GM19395 (cell line): ENCODE data around the gene COA1.
"Not testable (repeated sequence)": the region's sequence is repeated elsewhere in the genome, so short reads cannot be mapped to it uniquely, and the experiment has no call there.

Experiments
- ATAC-seq: cut with Tn5 transposase; IDR thresholded peaks from one replicate; pipeline ENCODE4 v1.9.1; 2021; ENCODE audit warnings: mild to moderate bottlenecking, moderate library complexity; ENCODE audit not compliant: unreplicated experiment

The COA1 gene

GRCh38 chr7:43758822-43759683 is 29.7 kb upstream of the COA1 start:
- peak; percentile 57 for ATAC-seq

DNA sequence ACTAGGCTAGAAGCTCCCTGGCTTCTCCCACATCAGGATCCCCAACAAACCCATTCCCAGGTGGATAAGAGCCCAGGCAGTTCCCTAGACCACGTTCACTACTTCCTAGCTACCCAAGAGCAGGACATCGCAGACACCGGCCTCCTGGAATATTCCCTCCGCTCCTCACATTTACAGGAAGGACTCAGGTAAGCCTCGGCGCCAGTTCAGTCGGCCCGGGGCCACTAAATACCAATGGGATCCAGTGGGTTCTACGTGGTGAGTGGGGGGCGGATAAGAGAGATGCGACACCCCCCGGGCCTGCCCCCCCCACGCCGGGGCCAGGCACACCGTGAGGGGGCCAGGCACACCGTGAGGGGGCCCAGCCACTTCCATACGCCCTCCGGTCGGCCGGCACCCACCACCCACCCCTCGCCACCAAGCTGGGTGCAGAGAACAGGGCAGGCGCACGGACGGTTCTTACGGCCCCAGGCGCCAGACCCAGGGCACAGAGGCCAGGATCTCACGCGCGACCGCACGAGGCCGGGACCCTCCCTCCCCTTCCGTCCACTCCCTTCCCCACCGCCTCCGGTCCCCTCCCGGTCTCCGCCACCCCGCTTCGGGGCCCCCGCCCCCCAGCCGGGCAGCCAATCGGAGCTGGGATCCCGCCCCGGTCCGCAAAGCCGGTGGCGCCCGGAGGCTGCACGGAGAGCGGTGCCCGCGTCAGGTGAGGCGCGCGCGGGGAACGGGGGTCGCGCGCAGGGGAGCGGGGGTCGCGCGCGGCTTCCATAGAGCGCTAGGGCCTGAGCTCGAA is 28.9 kb upstream of the COA1 start, which contains the start of gene BLVRA:
BLVRA (plus strand) TSS at position 652 of the 793 bp plus-strand sequence. CDS start 12,479 bp downstream, outside the sequence.
- peak; percentile 55 for ATAC-seq

DNA sequence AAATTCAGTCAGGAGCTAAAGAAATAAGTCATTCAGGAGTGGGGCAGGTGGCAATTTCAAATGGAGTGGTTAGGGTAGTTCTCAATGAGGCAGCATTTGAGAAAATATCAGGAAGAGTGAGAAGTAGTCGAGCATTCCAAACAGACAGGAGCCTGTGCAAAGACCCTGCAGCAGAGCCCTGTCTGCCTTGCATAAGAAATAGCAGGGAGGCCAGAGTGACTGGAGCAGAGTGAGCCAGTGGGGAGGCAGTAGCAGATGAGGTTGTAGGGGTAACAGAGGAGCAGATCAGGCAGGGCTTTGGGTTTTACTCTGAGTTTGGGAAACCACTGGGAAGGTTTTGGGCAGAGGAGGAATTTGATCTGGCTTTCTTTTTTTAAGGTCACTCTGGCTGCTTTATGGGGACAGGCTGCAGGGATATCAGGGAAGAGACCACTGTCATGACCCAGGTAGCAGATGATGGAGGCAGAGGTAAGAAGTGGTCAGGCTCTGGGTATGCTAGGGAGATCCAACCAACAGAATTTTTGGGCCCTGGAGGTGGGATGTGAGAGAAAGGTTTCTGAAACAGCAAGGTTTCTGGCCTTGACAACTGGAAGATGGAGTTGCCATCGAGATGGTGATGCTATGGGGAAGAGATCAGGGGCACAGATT is 27.9 kb upstream of the COA1 start:
- ATAC-seq, result no peak

- no peak for ATAC-seq
These were observed 27.2 kb upstream of the COA1 start for GRCh38 chr7:43756368-43757072.

DNA sequence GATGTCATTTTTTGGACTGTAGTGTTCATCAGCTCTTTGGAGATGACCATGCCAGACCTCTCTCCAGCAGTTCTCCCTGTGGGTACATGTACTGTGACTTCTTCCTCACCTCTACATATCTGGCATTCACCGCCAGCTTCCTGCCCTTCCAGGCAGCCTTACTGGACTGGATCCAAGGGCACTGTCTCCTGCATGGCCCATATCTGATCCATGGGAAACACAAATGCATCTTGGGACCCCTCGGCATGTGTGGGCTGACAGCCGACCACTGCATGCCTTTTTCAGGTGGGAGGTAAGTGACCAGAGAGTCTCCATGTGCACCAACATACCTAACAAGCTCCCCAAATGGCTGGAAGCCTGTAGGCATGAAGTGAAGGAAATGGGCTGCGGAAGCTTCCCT is 25.3 kb upstream of the COA1 start:
- ATAC-seq, result no peak

- no peak for ATAC-seq
These were observed 24.5 kb upstream of the COA1 start for GRCh38 chr7:43753843-43754242.

DNA sequence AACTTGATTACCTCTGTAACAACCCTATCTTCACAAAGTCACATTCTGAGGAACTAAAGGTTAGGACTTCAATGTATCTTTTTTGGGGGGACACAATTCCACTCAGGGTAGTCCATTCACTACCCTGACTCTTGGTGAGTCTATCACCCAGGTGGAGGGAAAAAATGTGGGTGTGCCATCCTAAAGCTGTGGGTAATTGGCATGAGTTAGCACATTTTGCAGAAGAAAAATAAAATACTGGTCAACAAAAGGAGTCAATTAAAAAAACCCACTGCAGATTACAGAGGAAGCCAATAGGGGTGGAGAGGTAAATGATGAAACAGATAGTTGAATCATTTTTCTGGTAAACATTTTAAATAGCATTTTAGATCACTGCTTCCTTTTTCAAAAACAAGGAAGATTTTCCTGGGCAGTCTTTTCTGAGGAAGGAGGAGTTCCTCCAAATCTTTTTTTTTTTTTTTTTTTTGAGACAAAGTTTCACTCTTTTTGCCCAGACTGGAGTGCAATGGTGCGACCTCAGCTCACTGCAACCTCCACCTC is 24.0 kb upstream of the COA1 start:
- no peak for ATAC-seq

DNA sequence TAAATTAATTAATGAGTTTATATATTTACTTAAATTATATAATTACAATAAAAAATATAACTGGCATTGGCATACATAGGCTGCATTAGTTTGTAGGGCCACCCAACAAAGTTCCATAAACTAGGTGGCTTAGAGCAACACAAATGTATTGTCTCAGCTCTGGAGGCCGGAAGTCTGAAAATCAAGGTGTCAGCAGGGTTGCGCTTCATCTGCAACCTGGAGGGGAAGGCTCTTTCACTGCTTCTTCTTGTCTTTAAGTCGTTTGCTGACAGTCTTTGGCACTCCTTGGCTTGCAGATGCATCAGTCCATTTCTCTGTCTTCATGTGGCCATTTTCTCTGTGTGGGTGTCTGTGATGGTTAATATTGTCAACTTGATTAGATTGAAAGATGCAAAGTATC is 23.1 kb upstream of the COA1 start:
- no peak for ATAC-seq

GRCh38 chr7:43750016-43750887 is 20.9 kb upstream of the COA1 start:
- peak; percentile 37 for ATAC-seq

GRCh38 chr7:43749383-43749940 is 20.1 kb upstream of the COA1 start:
- ATAC-seq, result no peak

DNA sequence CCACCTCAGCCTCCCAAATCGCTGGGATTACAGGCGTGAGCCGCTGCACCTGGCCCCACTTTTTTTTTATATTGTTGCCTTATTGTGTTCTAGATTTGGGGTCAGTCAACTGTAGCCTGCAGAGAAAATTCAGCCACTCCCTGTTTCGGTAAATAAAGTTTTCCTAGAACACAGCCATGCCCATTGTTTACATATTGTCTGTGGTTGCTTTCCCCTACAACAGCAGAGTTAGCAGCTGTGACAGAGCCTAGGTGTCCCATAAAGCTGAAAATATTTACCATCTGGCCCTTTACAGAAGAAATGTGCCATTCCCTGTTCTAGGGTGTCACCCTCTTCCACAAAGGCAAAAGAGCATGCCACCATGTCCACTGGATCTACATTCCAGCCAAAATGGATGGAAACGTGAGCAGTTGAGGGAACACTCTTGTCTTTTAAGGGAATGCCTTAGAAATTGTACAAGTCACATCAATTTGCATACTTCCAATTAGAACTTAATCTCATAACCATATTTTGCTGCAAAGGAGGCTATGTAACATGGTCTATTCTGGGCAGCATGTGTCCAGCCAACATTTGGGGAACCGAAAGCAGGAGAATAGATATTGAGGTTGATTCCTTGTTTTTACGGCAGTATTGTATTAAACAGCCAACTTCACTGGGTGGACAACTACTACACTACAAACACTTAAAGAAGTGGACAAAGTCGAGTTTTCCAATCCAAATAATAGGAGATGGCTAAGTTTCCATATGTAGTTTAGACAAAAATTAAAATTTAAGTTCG is 18.2 kb upstream of the COA1 start:
- no peak for ATAC-seq

- no peak for ATAC-seq
These were observed 13.4 kb upstream of the COA1 start for GRCh38 chr7:43742692-43743091.

DNA sequence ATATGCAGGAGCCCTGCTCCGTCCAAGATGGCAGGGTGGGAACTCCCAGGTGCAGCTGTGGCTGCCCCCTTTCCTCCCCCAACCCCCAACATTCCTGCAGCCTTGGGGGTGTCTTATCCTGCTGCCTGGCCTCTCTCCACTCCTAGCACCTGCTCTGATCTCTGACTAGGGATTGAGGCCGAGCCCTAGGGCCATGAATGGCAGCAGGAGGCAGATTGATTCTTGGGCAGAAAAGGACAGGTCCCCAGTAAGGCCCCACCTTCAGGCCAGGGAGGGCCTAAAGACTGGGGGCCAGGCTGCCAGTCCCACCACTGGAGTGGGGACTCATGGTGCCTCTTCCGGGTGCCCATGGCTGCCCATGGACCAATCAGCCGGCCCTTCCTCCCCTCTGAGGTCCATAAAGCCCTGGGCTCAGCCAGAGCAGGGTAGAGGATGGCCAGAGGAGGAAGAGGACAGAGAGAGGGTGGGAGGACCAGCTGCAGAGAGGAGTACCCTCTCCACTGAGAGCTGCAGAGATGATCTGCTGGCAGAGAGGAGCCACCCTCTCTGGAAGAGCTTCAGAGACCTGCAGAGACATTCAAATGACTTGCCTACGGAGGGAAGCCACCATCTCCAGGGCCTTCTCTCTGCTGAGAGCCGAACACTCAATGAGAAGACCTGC is 8.3 kb upstream of the COA1 start:
- ATAC-seq, result no peak

GRCh38 chr7:43735802-43736603 is 6.7 kb upstream of the COA1 start:
- ATAC-seq, result peak; percentile 70

DNA sequence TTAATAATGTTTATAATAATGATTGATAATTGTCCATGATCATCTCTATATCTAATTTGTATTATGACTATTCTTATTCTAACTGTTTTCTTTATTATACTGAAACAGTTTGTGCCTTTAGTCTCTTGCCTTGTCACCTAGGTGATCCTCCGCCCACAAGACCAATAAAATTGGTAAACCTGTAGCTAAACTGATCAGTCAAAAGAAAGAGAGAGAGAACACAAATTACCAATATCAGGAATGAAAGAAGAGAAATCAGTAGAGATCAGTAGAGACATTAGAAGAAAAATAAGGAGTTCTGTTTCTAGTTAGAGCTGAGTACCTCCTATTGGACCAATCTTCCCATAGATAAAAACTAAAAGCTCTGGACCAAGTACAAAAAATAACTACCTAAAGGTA is 6.1 kb upstream of the COA1 start:
- ATAC-seq, result peak; percentile 19

DNA sequence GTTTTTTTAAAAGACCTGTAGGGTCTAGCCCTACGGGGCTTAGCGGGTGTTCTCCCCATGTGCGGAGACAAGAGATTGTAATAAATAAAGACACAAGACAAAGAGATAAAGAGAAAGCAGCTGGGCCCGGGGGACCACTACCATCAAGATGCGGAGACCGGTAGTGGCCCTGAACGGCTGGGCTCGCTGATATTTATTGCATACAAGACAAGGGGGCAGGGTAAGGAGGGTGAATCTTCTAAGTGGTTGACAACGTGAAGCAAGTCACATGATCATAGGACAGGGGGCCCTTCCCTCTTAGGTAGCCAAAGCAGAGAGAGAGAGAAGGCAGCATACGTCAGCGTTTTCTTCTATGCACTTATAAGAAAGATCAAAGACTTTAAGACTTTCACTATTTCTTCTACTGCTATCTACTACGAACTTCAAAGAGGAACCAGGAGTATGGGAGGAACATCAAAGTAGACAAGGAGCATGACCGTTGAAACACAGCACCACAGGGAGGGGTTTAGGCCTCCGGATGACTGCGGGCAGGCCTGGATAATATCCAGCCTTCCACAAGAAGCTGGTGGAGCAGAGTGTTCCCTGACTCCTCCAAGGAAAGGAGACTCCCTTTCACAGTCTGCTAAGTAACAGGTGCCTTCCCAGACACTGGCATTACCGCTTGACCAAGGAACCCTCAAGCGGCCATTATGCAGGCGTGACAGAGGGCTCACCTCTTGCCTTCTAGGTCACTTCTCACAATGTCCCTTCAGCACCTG is 5.4 kb upstream of the COA1 start:
- ATAC-seq, result not testable (repeated sequence)
